C4-2B (cell line): Measurements from ENCODE around the gene OPRL1.

Experiments used
- ZFX ChIP-seq: fragments of 450-650 bp; IDR thresholded peaks from 2 replicates; pipeline ENCODE4 v1.6.1; 2017
- TF ChIP-seq, protein P1 (sequence below): fragments of 450-650 bp; conservative IDR thresholded peaks from 2 replicates; pipeline ENCODE4 v1.5.1; 2017; ENCODE audit warnings: mild to moderate bottlenecking

DNA sequence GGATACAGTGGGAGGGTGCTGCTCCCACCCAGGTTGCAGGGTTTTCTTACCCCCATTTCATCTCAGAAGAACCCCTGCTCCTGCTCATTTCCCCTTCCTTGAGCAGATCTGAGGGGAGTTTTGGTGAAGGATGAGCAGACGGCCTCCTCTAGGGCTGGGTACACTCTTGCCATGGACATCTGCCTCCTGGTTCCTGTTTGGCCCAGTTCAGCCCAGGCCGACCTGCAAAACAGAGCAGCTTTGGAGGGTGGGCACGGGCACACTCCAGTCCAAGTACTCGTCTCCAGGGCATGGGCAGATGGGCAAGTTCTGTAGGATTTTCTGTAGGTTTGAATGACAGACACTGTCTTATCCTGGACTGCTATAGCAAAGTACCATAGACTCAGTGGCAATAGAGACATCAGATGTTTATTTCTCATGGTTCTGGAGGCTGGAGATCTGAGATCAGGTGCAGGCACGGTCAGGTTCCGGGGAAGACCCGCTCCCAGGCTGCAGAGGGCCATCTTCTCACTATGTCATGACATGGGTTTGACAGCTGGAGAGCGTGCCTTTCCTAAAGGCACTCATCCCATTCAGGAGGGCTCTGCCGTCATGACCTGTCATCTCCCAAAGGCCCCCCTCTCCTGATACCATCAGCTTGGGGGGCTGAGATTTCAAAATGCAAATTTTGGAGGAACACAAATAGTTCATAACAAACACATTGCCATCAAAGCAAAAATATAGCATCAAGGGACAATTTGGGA, 21.2 kb downstream of the OPRL1 start:
- TF ChIP-seq, protein P1, sequence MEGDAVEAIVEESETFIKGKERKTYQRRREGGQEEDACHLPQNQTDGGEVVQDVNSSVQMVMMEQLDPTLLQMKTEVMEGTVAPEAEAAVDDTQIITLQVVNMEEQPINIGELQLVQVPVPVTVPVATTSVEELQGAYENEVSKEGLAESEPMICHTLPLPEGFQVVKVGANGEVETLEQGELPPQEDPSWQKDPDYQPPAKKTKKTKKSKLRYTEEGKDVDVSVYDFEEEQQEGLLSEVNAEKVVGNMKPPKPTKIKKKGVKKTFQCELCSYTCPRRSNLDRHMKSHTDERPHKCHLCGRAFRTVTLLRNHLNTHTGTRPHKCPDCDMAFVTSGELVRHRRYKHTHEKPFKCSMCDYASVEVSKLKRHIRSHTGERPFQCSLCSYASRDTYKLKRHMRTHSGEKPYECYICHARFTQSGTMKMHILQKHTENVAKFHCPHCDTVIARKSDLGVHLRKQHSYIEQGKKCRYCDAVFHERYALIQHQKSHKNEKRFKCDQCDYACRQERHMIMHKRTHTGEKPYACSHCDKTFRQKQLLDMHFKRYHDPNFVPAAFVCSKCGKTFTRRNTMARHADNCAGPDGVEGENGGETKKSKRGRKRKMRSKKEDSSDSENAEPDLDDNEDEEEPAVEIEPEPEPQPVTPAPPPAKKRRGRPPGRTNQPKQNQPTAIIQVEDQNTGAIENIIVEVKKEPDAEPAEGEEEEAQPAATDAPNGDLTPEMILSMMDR = no peak
- no peak for TF ChIP-seq ZFX
